Spleen (tissue), 11 donors: ENCODE data around the gene CPA2. TPM values are rescaled to one million over a fixed set of nuclear protein-coding genes. Genes with fewer than 3 reads are reported as not detected.

Experiments
- DNase-seq: peaks from one replicate; pipeline ENCODE4 v3.0.0-alpha.2; 2020
- H3K27ac ChIP-seq, 8 donors: fragments of 200-600 bp; sonication (generic) in 7 of 8; 1 replicate in 4 of 8; 2 replicates in 4 of 8; pipeline versions ENCODE4 v1.5.0 to v1.8.0; 2016 to 2021; ENCODE audit warnings: inconsistent platforms in 4 of 8, mild to moderate bottlenecking in 4 of 8, moderate library complexity in 1 of 8
- H3K27me3 ChIP-seq, 7 donors: fragments of 200-600 bp; sonication (generic) in 6 of 7; replicated peaks in 1 of 7; 1 replicate in 4 of 7; 2 replicates in 3 of 7; pipeline versions ENCODE4 v1.5.0 to v1.8.0; 2016 to 2021; ENCODE audit warnings: inconsistent platforms in 3 of 7, mild to moderate bottlenecking in 1 of 7
- H3K36me3 ChIP-seq, 6 donors: fragments of 200-600 bp; sonication (generic) in 5 of 6; 1 replicate in 4 of 6; 2 replicates in 2 of 6; pipeline versions ENCODE4 v1.5.0 to v1.8.0; 2016 to 2021; ENCODE audit warnings: inconsistent platforms in 2 of 6
- H3K4me1 ChIP-seq, 6 donors: fragments of 200-600 bp; sonication (generic) in 5 of 6; 1 replicate in 3 of 6; 2 replicates in 3 of 6; pipeline versions ENCODE4 v1.5.0 to v1.8.0; 2016 to 2021; ENCODE audit warnings: inconsistent platforms in 3 of 6
- H3K4me3 ChIP-seq, 8 donors: fragments of 200-600 bp; sonication (generic) in 7 of 8; 1 replicate in 4 of 8; 2 replicates in 4 of 8; pipeline versions ENCODE4 v1.5.0 to v1.8.0; 2016 to 2021; ENCODE audit warnings: inconsistent platforms in 4 of 8, mild to moderate bottlenecking in 4 of 8, moderate library complexity in 2 of 8
- H3K9me3 ChIP-seq, 8 donors: fragments of 200-600 bp; sonication (generic) in 7 of 8; 1 replicate in 4 of 8; 2 replicates in 4 of 8; pipeline versions ENCODE4 v1.5.0 to v1.8.0; 2016 to 2021; ENCODE audit warnings: inconsistent platforms in 4 of 8
- CTCF ChIP-seq, 11 experiments: fragments of 200-600 bp in 7 of 11; fragments of 450-650 bp in 4 of 11; sonication (generic) in 4 of 11; IDR thresholded peaks in 8 of 11; conservative IDR thresholded peaks in 3 of 11; 1 replicate in 7 of 11; 2 replicates in 4 of 11; pipeline versions ENCODE4 v1.4.0 to v1.8.0; 2016 to 2021; ENCODE audit warnings: antibody characterized with exemption in 11 of 11, inconsistent platforms in 4 of 11, mild to moderate bottlenecking in 1 of 11
- POLR2A ChIP-seq, 3 donors: fragments of 450-650 bp; IDR thresholded peaks; one replicate each; pipeline ENCODE4 v1.5.1; 2017; ENCODE audit warnings: antibody characterized with exemption in 3 of 3, mild to moderate bottlenecking in 1 of 3
- POLR2AphosphoS5 ChIP-seq, 3 donors: sonication (generic); formaldehyde crosslinking; IDR thresholded peaks; one replicate each; pipeline ENCODE4 v1.5.1; 2017; ENCODE audit warnings: antibody characterized with exemption in 3 of 3
- WGBS, 5 donors: extraction: QIAGEN DNeasy Blood & Tissue Kit in 3 of 5; methylation state at CpG; one replicate each; pipeline versions ENCODE4 v1.1.5 to v1.1.7; 2013 to 2018; 5-methylcytosine and 5-hydroxymethylcytosine counted together
- intact Hi-C: fragments of 100-400 bp; cut with DNase I; formaldehyde crosslinking; loops from one replicate; pipeline ENCODE4 v1.15.0; 2023; ENCODE audit warnings: low total_unique reads
- polyA plus RNA-seq, 3 donors: library from polyadenylated mRNA; stranded (reverse); fragments of 200-250 nt; gene quantifications; one replicate each; pipeline ENCODE4 v1.2.1, GENCODE V29; 2013
- total RNA-seq, 7 donors: library from RNA; depleted of rRNA in 3 of 7; stranded (reverse); fragments of >200 nt in 3 of 7; fragmentation: NEBNext Ultra II Directional in 4 of 7; extraction: Animal tissue kit (Norgen Biotek cat#: 25700) in 4 of 7; gene quantifications; one replicate each; pipeline versions ENCODE4 v1.1.0 to v1.2.1, GENCODE V29; 2016 to 2021
- donor health status: healthy with polysubstance abuse.
- donor health status: DM: no; HTN: no; CAD: no; lungs with moderate emphysema.
- donor health status: DM: no; HTN: no; CAD: no.
- donor health status: Bipolar disorder and iron deficiency.
- donor health status: healthy.
- donor health status: DM: no; HTN: no; CAD: no.
- donor health status: DM: yes; HTN: yes; CAD: no.

CPA2 gene
- total and polyA plus RNA-seq, 10 donors, result 0.13 to 1.5 (median 0.28) TPM; not detected in 5

- intact Hi-C loops, result no loop called here
- no peak for TF ChIP-seq POLR2AphosphoS5 (IDR thresholded peaks at IDR 0.05)
- TF ChIP-seq POLR2A (IDR thresholded peaks at IDR 0.05), result no peak
- TF ChIP-seq CTCF (IDR thresholded peaks at IDR 0.05 in 8 of 11, conservative IDR thresholded peaks at IDR 0.05 in 3 of 11), result no peak
- 77 to 83% (median 81%) methylated on average over 2 of the region's 2 CpGs for WGBS, 5 donors
- H3K4me3 ChIP-seq, result no peak overlapping the region
- no peaks in the 10 kb centered on the region for H3K4me1 ChIP-seq
- H3K9me3 ChIP-seq, result no peaks in the 10 kb centered on the region
- no peaks in the 10 kb centered on the region for H3K27me3 ChIP-seq
- no peaks in the 10 kb centered on the region for H3K36me3 ChIP-seq
- no peak for DNase-seq
- H3K27ac ChIP-seq, result no peak overlapping the region
These were observed 67.2 kb downstream of the CPA2 start for GRCh38 chr7:130333832-130334231.

- no peak for DNase-seq
- 79 to 90% (median 82%) methylated on average over 6 of the region's 6 CpGs for WGBS, 5 donors
These were observed 67.6 kb downstream of the CPA2 start for GRCh38 chr7:130334274-130334673.

GRCh38 chr7:130337410-130337971, 70.8 kb downstream of the CPA2 start:
- WGBS, 5 donors, result 66 to 86% (median 79%) methylated on average over 6 of the region's 6 CpGs
- no peak for DNase-seq
- H3K27ac ChIP-seq, result no peak overlapping the region
- H3K9me3 ChIP-seq, result peaks cover 0 to 5% (median 0%) of the 10 kb centered on the region in 8 donors
- intact Hi-C loops, result no loop called here
- H3K4me1 ChIP-seq, result no peaks in the 10 kb centered on the region
- no peaks in the 10 kb centered on the region for H3K27me3 ChIP-seq
- no peak overlapping the region for H3K4me3 ChIP-seq
- TF ChIP-seq POLR2AphosphoS5 (IDR thresholded peaks at IDR 0.05) (no peak), CTCF (IDR thresholded peaks at IDR 0.05 in 8 of 11, conservative IDR thresholded peaks at IDR 0.05 in 3 of 11) (no peak), POLR2A (IDR thresholded peaks at IDR 0.05) (no peak)
- no peaks in the 10 kb centered on the region for H3K36me3 ChIP-seq

More at GRCh38 chr7:130334274-130334673, 67.6 kb downstream of the CPA2 start:
- Histone ChIP-seq H3K4me1 (no peaks in the 10 kb centered on the region), H3K4me3 (no peak overlapping the region), H3K27ac (no peak overlapping the region), H3K9me3 (no peaks in the 10 kb centered on the region), H3K36me3 (no peaks in the 10 kb centered on the region), H3K27me3 (no peaks in the 10 kb centered on the region)
- intact Hi-C loops, result no loop called here
- TF ChIP-seq POLR2A (IDR thresholded peaks at IDR 0.05) (no peak), CTCF (IDR thresholded peaks at IDR 0.05 in 8 of 11, conservative IDR thresholded peaks at IDR 0.05 in 3 of 11) (no peak)

GRCh38 chr7:130338233-130338632, 71.6 kb downstream of the CPA2 start:
- H3K9me3 ChIP-seq, result peaks cover 0 to 5% (median 0%) of the 10 kb centered on the region in 8 donors
- no peaks in the 10 kb centered on the region for H3K4me1 ChIP-seq
- H3K27me3 ChIP-seq, result no peaks in the 10 kb centered on the region
- H3K4me3 ChIP-seq, result no peak overlapping the region
- no peaks in the 10 kb centered on the region for H3K36me3 ChIP-seq
- no peak for DNase-seq
- WGBS, 5 donors, result 87 to 92% (median 90%) methylated on average over 3 of the region's 3 CpGs
- no peak overlapping the region for H3K27ac ChIP-seq
- TF ChIP-seq POLR2A (IDR thresholded peaks at IDR 0.05), result no peak
- TF ChIP-seq CTCF (IDR thresholded peaks at IDR 0.05 in 8 of 11, conservative IDR thresholded peaks at IDR 0.05 in 3 of 11), result no peak
- TF ChIP-seq POLR2AphosphoS5 (IDR thresholded peaks at IDR 0.05), result no peak
- intact Hi-C loops, result no loop called here

Other genes starting within 250 kb of the CPA2 start
- gene ZC3HC1, start 215.5 kb upstream of the CPA2 start, total RNA-seq, result 10 to 100 TPM; 13.8 to 20.3 (median 16.1) TPM
- gene ZC3HC1, start 215.5 kb upstream of the CPA2 start, polyA plus RNA-seq, result 10 to 100 TPM; 13.3 to 21.0 (median 18.0) TPM
- 10 to 100 TPM; 21.2 to 33.7 (median 22.1) TPM for gene KLHDC10, start 196.3 kb upstream of the CPA2 start, total RNA-seq
- 1 to 10 TPM; 4.8 to 7.1 (median 5.9) TPM for gene KLHDC10, start 196.3 kb upstream of the CPA2 start, polyA plus RNA-seq
- 10 to 100 TPM; 15.5 to 25.4 (median 19.1) TPM for gene TMEM209, start 61.5 kb upstream of the CPA2 start, total RNA-seq
- 1 to 10 TPM; 5.9 to 9.0 (median 8.1) TPM for gene TMEM209, start 61.5 kb upstream of the CPA2 start, polyA plus RNA-seq
- not detected for gene SSMEM1, start 59.0 kb upstream of the CPA2 start, total RNA-seq
- gene SSMEM1, start 59.0 kb upstream of the CPA2 start, polyA plus RNA-seq, result not detected
- 1 to 10 TPM in 3 of 7 donors, under 1 TPM in 4; 0.40 to 3.3 (median 0.93) TPM for gene CPA4, start 26.3 kb downstream of the CPA2 start, total RNA-seq
- gene CPA4, start 26.3 kb downstream of the CPA2 start, polyA plus RNA-seq, result under 1 TPM; 0.15 to 0.64 (median 0.20) TPM
- under 1 TPM in 1 of 7 donors, not detected in 6; 0.44 TPM for gene CPA5, start 78.0 kb downstream of the CPA2 start, total RNA-seq
- gene CPA5, start 78.0 kb downstream of the CPA2 start, polyA plus RNA-seq, result 1 to 10 TPM in 1 of 3 donors, under 1 TPM in 2; 0.26 to 3.6 (median 0.46) TPM
- gene CPA1, start 113.6 kb downstream of the CPA2 start, total RNA-seq, result 1 to 10 TPM; 1.2 to 8.1 (median 4.0) TPM
- gene CPA1, start 113.6 kb downstream of the CPA2 start, polyA plus RNA-seq, result 1 to 10 TPM in 2 of 3 donors, under 1 TPM in 1; 0.79 to 1.4 (median 1.3) TPM
- gene CEP41, start 174.2 kb downstream of the CPA2 start, total RNA-seq, result 10 to 100 TPM; 11.1 to 19.3 (median 15.6) TPM
- 1 to 10 TPM; 2.3 to 4.4 (median 4.1) TPM for gene CEP41, start 174.2 kb downstream of the CPA2 start, polyA plus RNA-seq
- gene MEST, start 225.2 kb downstream of the CPA2 start, total RNA-seq, result 100 to 1,000 TPM in 5 of 7 donors, 10 to 100 TPM in 2; 45.1 to 198 (median 151) TPM
- 10 to 100 TPM; 11.2 to 24.6 (median 11.2) TPM for gene MEST, start 225.2 kb downstream of the CPA2 start, polyA plus RNA-seq